Measurements from ENCODE around the gene DCAF15.

DCAF15 gene

DNA sequence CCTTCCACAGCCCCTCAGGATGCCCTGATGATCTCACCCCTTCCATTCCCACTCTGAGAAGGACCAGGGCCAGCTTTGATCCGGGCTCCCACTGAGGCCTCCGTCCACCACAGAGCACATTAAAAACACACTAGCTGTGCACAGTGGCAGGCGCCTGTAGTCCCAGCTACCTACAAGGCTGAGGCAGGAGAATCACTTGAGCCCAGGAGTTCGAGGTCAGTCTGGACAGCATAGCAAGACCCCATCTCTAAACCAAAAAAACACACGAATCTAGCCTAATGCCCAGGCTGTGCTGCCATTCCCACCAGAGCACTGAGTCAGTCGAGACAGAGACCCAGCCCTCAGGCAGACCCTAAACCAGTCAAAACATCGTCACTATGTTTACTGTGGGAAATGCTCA lies 39.7 kb downstream of the DCAF15 start:
- in situ Hi-C loops (cut with MboI; ENCODE audit: low sequenced_read_pairs) = no loop called here

DNA sequence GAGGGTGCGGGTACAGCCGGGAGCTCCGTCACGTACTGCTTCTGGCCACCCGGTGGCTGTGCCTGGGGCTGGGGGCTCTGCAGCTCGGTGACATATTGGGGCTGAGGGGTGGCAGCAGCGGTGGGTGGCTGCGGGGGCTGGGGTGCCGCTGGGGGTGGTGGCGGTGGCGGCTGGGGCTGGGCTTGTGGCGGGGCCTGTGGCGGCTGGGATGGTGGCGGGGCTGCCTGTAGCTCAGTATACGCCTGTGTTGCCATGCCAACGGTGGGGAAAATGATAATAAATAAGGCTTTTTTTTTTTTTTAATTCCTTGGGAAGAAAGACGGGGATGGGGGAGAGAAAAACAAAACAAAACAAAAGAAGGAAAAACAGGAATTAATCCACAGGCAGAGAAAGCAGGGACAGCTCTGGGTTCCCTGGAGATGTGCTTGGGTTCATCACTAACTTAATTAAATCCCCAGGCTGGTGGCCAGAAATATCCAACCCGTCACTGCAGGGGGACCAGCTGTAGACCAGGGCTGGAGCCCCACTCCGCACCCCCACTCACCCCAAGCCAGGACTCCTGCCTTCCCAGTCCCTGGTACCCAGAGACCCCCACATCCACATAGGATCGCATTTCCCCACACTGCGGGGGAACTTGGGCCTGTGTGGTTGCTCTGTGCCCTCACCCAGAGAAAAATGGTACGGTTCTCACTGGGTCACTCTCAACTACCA lies 41.4 kb downstream of the DCAF15 start:
- in situ Hi-C loops (cut with MboI; ENCODE audit: low sequenced_read_pairs) = no loop called here

DNA sequence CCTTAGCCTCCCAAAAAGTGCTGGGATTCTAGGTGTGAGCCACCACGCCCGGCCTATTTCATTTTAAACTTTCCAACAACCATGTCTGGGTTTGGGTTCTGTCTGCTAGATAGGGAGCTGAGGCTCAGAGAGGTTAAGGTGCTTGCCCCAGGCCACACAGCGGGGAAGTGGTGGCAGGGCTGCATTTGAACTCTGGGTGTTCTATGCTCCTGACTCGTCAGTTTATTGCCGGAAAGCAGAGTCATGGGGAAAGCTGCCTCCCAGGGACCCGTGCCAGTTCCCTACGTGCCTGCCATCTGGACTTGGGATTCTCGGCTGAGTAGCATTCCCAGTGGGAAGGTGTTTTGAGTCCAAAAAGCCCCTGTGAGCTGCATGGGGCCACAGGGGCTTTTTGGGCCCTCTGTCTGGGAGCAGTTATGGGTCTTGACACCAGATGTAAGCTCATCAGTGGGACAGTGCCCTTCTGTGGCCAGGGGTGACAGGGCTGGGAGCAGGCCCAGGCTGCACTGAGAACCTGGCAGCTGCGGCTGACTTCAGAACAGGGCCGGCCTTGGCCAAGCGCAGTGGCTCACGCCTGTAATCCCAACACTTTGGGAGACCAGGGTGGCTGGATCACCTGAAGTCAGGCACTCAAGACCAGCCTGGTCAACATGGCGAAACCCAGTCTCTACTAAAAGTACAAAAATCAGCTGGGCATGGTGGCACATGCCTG lies 42.9 kb downstream of the DCAF15 start:
- in situ Hi-C loops (cut with MboI; ENCODE audit: low sequenced_read_pairs) = no loop called here

DNA sequence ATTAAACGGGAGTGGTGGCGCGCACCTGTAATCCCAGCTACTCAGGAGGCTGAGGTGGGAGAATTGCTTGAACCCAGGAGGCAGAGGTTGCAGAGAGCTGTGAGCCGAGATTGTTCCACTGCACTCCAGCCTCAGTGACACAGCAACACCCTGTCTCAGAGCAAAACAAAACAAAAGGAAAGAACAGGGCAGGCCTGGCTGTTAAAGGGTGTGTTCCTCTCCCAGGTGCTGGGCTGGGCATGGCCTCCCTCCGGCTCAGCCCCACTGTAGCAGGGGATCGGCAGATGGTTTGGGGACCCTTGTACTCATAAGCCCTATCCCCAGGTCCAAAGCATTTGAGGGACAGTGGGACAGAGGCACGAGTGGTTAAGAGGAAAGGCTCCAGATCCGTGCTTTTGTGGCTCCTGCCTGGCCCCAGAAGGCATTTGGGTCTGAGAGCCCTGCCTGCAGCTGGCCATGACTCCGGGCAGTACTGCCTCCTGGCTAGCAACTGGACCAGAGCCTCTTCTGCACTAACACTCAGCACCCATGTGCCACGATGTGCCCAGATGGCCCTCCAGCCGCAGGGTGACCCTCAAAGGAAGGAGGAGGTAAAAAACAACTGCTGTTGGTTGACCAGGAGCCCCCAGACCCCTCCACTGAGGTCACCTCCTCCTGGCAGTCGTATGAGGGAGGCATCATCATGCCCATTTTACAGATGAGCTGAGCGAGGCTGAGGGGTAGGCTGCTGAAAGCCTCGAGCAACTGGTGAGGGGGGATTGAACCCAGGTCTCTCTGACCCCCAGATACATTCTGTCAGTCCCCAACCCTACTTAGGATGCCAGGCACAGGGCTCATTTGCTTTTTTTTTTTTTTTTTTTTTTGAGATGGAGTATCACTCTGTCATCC lies 43.8 kb downstream of the DCAF15 start:
- in situ Hi-C loops (cut with MboI; ENCODE audit: low sequenced_read_pairs) = no loop called here

DNA sequence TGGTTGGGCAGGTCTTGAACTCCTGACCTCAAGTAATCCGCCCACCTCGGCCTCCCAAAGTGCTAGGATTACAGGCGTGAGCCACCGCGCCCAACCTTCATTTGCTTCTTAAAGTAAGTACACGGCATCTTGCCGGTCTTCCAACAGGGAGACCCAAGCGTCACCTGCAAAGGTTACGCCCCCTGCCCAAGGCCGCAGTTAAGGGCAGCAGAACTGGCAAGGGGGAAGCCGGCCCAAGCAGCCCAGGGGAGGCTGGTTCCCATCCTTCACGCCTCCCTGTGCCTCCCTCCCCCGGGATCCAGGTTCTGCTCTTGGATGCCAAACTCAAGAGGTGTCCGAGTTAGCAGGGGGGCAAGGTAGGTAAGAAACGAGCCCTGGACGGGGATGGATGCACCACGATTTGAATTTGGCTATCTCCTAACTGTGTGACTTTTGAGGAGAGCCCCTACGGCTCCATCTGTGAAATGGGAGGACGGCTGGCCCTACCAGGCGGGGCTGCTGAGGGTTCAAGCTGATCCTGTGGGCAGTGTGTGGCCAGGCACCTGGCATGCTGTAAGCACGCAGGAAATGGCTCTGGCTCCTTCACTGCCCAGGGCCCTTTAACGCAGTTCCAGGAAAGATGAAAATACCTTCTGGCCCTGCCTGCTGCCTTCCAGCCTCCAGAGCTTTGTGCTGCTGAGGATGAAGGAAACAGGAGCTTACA lies 44.8 kb downstream of the DCAF15 start:
- in situ Hi-C loops (cut with MboI; ENCODE audit: low sequenced_read_pairs) = no loop called here

DNA sequence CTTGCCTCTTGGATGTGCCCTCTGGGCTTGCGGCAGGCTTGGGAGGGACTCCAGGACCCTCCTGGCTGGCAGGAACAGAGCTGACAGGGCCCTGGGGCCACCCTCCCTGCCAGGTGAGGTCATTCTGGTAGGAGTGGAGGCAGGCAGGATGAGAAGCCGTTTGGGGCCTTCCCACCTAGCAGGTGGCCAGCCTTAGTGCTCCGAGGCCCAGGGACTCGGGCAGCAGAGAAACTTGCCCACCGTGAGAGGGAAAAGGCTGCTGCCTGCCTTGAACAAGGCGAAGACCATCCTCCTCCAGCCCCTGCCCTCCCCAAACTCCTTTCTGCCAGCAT lies 45.3 kb downstream of the DCAF15 start:
- in situ Hi-C loops (cut with MboI; ENCODE audit: low sequenced_read_pairs) = no loop called here

DNA sequence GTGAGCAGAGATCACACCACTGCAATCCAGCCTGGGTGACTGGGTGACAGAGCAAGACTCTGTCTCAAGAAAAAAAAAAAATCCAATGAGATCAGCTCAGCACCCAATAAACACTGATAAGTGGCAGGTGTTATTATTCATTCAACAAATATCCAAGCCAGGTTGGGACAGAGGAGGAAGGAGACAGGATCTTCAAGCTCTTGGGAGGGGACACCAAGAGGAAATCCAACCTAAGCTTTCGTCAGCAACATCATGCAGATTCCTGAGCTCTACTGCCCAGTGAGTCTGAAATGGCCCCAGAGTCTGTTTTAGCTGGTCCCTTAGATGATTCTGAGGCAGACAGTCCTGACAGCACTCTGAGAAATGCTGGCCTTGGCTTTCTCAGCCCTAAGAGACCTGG lies 46.1 kb downstream of the DCAF15 start:
- in situ Hi-C loops (cut with MboI; ENCODE audit: low sequenced_read_pairs) = no loop called here

DNA sequence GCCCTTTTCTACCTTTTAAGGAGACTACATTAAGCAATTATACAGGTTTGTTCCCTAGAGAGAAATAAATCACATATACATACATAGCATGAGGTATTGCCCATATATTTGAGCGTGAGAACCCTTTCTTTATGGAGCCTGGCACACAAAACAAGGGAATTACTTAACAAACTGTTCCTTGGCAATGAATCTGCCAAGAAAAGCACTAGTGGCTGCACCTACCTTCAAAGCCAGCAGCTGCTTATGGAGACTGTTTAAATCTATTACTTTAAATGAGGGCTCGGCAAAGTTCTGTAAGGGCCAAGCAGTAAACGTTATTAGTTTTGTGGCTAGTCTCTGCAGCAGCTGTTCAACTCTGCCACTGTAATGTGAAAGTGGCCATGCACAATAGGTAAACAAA lies 46.8 kb downstream of the DCAF15 start:
- in situ Hi-C loops (cut with MboI; ENCODE audit: low sequenced_read_pairs) = no loop called here

DNA sequence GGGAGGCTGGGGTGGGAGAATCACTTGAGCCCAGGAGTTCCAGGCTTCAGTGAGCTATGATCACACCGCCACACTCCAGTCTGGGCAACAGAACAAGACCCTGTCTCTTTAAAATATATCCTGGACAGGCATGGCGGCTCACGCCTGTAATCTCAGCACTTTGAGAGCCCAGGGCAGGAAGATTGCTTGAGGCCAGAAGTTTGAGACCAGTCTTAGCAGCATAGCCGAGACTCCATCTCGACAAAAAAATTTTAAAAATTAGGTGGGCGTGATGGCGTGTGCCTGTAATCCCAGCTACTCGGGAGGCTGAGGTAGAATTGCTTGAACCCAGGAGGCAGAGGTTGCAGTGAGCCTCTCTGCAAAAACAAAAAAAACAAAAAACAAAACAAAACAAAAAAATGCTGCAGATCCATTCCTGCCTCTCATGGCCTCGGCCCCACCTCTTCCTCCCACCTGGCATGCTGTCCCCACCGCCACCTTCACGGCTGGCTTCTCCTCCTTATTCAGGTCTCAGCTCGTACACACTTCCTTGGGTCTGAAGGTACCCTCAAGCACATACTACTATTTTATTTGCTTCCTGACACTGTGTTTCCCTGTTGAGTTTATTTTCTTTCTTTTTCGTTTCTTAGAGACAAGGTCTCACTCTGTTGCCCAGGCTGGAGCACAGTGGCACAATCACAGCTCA lies 48.5 kb downstream of the DCAF15 start:
- in situ Hi-C loops (cut with MboI; ENCODE audit: low sequenced_read_pairs) = no loop called here

DNA sequence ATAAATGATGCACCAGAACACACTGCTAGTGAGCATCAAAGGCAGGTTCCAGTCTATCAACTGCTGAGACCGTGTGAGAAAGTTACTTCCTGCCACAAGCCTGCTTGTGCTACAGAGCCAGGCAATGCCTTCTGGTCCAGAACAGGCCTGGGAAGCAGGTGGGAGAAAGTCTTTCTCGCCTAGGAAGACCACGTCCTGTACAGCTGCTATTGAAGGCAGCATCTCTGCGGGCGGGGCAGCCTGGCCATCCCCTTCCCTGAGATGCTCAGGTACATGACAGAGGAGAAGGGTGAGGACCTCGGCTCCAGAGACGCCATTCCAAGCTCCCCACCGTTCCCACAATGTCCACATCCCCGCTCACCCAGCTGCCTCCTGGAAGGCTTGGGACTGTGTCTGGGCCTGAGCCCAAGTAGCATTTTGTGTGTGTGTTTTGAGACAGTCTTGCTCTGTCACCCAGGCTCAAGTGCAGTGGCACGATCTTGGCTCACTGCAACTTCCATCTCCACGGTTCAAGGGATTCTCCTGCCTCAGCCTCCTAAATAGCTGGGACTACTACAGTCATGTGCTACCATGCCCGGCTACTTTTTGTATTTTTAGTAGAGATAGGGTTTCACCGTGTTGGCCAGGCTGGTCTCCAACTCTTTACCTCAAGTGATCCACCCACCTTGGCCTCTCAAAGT lies 50.4 kb downstream of the DCAF15 start:
- in situ Hi-C loops (cut with MboI; ENCODE audit: low sequenced_read_pairs) = no loop called here

DNA sequence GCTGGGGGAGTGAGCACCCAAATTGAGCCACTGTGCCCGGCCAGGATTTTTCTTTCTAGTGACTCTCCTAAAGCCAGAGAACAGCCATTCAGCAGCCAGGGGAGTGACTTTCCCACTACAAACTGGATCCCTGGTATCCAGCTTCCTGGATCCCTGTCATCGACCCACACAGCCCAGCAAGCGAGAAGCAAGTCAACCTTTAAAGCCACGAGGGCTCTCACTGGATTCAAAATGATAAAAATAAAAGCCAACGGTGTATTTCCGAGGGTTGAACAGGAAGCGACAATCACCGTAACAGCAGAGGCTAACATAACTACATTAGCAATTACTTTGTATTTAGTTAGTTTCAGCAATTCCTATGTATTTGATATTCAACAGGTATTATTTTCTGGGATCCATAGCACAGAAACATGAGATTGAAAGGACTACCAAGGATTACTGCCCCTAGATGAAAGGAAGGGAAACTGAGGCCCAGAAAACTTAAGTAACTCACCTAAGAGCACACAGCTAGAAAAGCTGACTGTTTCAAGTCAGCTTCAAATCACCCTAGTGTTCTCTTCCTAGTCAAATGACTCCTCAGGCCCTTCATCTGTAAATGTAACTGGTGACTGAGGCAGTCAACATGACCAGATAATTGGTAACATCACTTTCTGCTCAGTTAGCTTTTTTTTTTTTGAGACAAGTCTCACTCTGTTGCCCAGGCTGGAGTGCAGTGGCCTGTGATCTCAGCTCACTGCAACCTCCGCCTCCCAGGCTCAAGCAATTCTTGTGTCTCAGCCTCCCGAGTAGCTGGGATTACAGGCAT lies 51.1 kb downstream of the DCAF15 start:
- in situ Hi-C loops (cut with MboI; ENCODE audit: low sequenced_read_pairs) = no loop called here

DNA sequence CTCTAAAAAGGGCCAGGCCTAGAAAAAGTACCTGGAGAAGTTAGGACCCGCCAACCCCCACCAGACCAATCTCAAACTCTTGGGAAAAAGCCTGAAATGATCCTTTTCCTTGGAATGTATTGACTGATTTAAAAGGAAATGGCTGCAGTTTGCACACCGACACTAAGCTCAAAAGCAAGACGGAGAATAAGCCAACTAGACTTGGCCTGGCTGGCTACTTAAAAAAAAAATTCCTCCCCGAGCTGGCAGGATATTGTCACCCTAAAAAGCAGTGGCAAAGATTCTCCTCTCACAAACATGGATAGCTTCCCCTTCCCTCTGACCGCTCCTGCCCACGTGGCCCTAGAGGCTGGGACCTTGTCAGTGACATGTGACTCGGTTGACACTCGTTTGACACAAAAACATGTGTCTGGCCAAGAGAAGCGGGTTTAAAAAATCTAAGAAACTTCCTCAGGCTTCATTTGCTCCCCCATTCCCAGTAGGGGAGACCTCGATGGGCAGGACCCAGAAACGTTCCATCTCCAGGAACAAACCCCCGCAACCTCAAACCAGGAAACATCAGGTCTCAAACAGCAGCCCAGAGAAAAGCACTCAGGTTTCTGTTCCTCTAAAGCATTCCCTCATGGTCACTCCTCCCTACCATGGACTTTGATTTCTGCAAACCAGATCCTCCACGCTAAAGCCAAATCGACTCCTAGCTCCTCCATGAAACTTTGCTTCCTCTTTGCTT lies 52.5 kb downstream of the DCAF15 start:
- in situ Hi-C loops (cut with MboI; ENCODE audit: low sequenced_read_pairs) = no loop called here

DNA sequence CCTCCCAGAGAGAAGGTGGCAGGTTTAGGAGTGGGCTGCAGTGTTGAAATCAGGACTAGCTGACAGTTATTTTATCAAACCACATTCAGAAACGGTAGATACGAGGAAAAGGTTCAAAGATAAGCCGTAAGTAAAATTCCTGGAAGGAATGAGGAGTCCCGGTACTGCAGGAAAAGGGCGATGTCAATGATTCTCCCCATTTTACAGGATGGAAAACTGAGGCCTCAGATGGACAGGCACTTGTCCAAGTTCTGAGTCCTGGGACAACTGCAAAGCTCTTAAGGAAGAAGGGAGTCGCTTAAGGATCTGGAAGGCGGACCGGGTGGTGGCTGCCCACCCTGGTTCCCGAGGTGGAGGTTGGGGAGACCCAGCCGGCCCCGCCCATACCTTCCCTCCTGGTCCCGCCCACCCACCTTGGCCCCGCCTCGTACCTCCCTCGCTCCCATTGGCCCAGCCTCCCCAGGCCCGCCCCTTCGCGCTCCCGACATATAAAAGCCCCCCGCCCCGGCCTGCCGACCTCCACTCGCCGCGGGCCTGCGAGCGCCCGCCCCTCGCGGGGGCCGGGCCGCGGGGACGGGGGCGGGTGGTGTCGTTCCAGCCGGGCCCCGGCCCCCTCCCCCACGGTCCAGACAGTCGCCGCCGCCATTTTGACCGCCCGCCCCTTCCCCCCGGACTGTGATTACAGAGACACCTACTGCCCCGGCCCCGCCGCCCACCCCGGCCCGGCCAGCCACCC lies 53.2 kb downstream of the DCAF15 start:
- in situ Hi-C loops (cut with MboI; ENCODE audit: low sequenced_read_pairs) = no loop called here

DNA sequence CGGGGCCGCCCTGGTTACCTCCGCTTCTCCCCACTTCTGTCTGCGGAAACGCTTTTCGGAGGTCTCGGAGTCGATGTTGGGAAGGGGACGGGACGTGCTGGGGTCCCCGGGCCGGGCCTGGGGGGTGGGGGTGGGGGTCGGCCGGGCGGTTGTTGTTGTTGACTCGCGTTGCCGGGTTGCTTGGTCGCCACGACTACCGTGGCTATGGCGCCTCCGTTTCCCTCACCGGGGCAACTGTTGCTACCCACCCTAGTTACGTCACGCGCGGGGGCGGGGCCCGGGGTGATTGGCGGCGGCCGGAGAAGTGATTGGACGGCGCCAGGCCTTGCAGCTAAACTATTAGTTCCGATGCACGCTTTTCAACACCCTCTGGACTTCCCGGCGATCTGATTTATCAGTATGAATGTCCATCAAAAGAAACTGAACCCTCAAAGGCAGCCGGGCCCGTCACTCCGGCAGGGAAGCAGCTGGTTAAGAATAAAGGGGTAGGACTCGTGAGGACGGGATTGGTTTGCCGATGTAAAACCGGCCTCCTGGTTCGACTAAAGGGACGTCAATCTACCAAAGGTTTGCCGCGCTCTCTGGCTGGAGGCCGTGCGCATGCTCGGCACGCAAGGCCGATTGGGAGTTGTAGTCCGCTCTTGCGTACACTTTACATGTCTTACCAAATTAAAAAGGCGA lies 53.9 kb downstream of the DCAF15 start, which contains the start of gene RFX1:
TSS of gene RFX1 (minus strand) at position 236 of the 681 bp plus-strand sequence. CDS start 12,477 bp downstream, outside the sequence.
- in situ Hi-C loops (cut with MboI; ENCODE audit: low sequenced_read_pairs) = no loop called here

DNA sequence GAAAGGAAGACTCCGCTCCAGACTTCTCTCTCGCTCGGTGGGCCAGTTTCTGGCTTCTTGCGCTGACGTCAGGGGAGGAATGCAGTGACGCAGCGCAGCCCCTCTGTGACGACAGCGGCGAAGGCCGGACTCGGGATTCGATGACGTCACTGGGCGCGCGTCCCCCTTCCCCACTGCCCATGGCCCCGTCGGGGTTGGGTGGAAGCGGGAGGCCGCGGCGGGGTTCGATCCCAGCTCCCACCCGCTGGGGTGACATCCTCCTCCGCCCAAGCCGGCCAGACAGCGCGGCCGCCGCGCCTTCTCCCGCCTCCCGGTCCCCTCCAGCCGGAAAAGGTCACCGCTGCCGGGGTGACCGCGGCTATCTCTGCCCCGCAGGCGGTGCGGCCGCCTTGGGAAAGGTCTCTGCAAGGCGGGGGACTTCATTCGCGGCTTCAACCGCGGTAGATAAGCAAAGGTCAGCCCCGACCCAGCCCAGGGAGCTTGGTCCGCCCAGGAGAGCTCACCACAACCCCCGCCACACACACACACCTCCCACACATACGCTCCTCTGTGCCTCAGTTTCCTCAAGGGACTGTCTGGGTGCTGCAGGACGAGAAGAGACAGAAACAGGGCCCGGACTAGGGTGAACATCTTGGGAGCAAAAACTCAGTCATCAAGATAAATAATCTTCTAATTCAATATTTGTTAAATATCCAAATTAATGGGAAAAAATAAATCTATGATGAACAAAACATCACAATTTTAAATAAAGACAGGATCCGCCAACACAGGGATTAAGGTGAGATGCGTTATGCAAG lies 54.7 kb downstream of the DCAF15 start:
- in situ Hi-C loops (cut with MboI; ENCODE audit: low sequenced_read_pairs) = no loop called here
